DND-41 (cell line): ENCODE measurements around the gene NOS1AP.

Experiments used
- ATAC-seq: fragments of 200-7000 bp; cut with Tn5 transposase; 3 replicates; pipeline ENCODE4 v1.9.1; 2021; ENCODE audit warnings: low read depth; ENCODE audit not compliant: insufficient read depth
- DNase-seq: peaks from one replicate; pipeline ENCODE4 v3.0.0-alpha.2; 2020
- H2AFZ ChIP-seq: 2 replicates; pipeline ENCODE4 v1.6.0; 2012; ENCODE audit warnings: low read depth, low read length
- H3K27ac ChIP-seq: 2 replicates; pipeline ENCODE4 v1.5.1; 2012; ENCODE audit warnings: low read length, inconsistent platforms
- H3K27me3 ChIP-seq: fragments of 200-600 bp; sonication (generic); 2 replicates; pipeline ENCODE4 v1.6.0; 2012; ENCODE audit warnings: low read length, mild to moderate bottlenecking, inconsistent platforms; ENCODE audit not compliant: insufficient read depth, poor library complexity
- H3K36me3 ChIP-seq: 2 replicates; pipeline ENCODE4 v1.5.1; 2012; ENCODE audit warnings: low read length, inconsistent platforms; ENCODE audit not compliant: insufficient read depth
- H3K4me1 ChIP-seq: 2 replicates; pipeline ENCODE4 v1.5.1; 2012; ENCODE audit warnings: mild to moderate bottlenecking, low read length; ENCODE audit not compliant: insufficient read depth
- H3K4me2 ChIP-seq: 2 replicates; pipeline ENCODE4 v1.6.0; 2012; ENCODE audit warnings: mild to moderate bottlenecking, moderate library complexity, low read length, inconsistent platforms; ENCODE audit not compliant: insufficient read depth
- H3K4me3 ChIP-seq, 2 experiments: fragments of 200-600 bp in 1 of 2; shearing (Covaris generic) in 1 of 2; 2 replicates each; pipeline ENCODE4 v1.5.1; 2012 to 2016; ENCODE audit warnings: inconsistent platforms in 2 of 2, low read length in 2 of 2, mild to moderate bottlenecking in 2 of 2, low read depth in 1 of 2, moderate library complexity in 1 of 2
- H3K79me2 ChIP-seq: 2 replicates; pipeline ENCODE4 v1.6.0; 2012; ENCODE audit warnings: low read length, inconsistent platforms; ENCODE audit not compliant: insufficient read depth
- H3K9ac ChIP-seq: 2 replicates; pipeline ENCODE4 v1.6.0; 2012; ENCODE audit warnings: low read depth, mild to moderate bottlenecking, inconsistent platforms, low read length, moderate library complexity
- H3K9me3 ChIP-seq: 2 replicates; pipeline ENCODE4 v1.5.1; 2012; ENCODE audit warnings: low read length, moderate library complexity, mild to moderate bottlenecking, inconsistent platforms; ENCODE audit not compliant: insufficient read depth, severe bottlenecking
- H4K20me1 ChIP-seq: 2 replicates; pipeline ENCODE4 v1.6.0; 2012; ENCODE audit warnings: low read length; ENCODE audit not compliant: insufficient read depth
- EZH2 ChIP-seq: IDR thresholded peaks from 3 replicates; pipeline ENCODE4 v1.6.1; 2012; ENCODE audit warnings: borderline replicate concordance, low read depth, mild to moderate bottlenecking, moderate library complexity, low read length, inconsistent platforms; ENCODE audit not compliant: severe bottlenecking
- TF ChIP-seq, protein P1 (sequence below): IDR thresholded peaks from 2 replicates; pipeline ENCODE4 v1.5.1; 2012; ENCODE audit warnings: borderline replicate concordance, low read length, moderate library complexity, mild to moderate bottlenecking; ENCODE audit not compliant: poor library complexity, severe bottlenecking; ENCODE audit errors: extremely low read depth

The NOS1AP gene

DNA sequence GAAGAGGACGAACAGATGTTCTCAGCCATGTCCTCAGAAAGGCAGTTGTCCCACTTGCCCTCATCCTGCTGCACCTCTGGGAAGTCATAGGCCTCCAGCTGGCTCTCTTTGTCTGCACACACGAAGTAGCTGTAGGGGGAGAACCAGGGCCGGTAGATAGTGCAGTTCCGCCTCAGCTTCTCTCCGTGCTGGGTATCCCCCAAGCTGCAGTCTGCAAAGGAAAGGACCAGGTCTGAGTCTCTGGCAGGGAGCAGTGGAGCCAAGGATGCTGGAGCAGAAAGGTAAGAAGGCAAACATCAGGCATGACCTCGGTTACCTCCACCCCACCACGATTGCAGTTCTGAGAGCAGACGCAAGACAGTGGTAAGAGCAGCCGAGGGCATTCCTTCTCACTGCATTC lies 304.9 kb downstream of the NOS1AP start:
- Histone ChIP-seq H3K36me3 (no peaks in the 10 kb centered on the region), H3K27ac (no peak overlapping the region), H3K79me2 (no peaks in the 10 kb centered on the region), H3K27me3 (peaks cover 12% of the 10 kb centered on the region), H4K20me1 (no peaks in the 10 kb centered on the region), H3K4me1 (no peaks in the 10 kb centered on the region), H2AFZ (no peak overlapping the region), H3K9ac (no peak overlapping the region), H3K4me3 (no peak overlapping the region), H3K9me3 (no peaks in the 10 kb centered on the region), H3K4me2 (no peak overlapping the region)
- TF ChIP-seq, protein P1, sequence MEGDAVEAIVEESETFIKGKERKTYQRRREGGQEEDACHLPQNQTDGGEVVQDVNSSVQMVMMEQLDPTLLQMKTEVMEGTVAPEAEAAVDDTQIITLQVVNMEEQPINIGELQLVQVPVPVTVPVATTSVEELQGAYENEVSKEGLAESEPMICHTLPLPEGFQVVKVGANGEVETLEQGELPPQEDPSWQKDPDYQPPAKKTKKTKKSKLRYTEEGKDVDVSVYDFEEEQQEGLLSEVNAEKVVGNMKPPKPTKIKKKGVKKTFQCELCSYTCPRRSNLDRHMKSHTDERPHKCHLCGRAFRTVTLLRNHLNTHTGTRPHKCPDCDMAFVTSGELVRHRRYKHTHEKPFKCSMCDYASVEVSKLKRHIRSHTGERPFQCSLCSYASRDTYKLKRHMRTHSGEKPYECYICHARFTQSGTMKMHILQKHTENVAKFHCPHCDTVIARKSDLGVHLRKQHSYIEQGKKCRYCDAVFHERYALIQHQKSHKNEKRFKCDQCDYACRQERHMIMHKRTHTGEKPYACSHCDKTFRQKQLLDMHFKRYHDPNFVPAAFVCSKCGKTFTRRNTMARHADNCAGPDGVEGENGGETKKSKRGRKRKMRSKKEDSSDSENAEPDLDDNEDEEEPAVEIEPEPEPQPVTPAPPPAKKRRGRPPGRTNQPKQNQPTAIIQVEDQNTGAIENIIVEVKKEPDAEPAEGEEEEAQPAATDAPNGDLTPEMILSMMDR = no peak
- TF ChIP-seq EZH2 = no peak
- ATAC-seq (no peak), DNase-seq (no peak)

DNA sequence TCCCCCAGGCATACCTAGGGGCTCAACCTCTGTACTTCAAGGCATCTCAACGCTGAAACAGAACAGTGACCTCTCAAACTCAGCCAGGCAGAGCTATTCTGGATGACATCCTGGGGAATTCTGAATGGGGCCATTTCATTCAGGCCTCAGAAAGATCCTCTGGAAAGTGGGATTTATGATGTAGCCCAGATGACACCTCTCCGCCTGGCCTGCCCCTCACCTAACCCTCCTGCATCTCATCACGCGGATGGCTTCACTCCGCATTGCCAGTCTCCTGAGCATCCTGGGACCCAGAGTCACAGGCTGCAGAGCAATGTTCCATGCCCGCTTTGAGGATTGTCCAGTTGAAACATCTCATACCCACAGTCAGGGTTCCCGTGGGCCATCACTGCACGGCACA lies 306.0 kb downstream of the NOS1AP start:
- DNase-seq (no peak), ATAC-seq (no peak)
- Histone ChIP-seq H3K79me2 (no peaks in the 10 kb centered on the region), H3K36me3 (no peaks in the 10 kb centered on the region), H3K27me3 (peaks cover 12% of the 10 kb centered on the region), H3K4me3 (no peak overlapping the region), H4K20me1 (no peaks in the 10 kb centered on the region), H3K4me2 (no peak overlapping the region), H3K27ac (no peak overlapping the region), H3K9me3 (no peaks in the 10 kb centered on the region), H2AFZ (no peak overlapping the region), H3K9ac (no peak overlapping the region), H3K4me1 (no peaks in the 10 kb centered on the region)
- no peak for TF ChIP-seq EZH2
- TF ChIP-seq, protein P1 = no peak

DNA sequence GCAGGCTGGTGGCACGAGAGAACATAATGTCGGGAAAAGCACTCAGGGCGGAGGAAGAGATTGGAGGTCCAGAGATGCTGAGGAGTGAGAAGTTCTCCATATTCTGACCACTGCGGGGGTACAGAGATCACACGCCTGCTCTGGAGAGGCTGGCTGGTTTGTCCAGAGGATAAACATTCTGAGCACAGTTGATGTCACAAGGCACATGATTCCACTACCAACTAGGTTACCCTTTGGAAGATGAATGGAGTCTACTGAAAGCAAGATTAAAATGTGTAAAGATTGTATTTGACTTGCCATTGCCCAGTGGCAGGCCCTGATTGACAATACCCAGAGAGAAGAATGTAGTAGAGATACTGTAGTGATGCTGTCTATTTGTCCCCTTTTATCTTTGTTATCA lies 307.2 kb downstream of the NOS1AP start, which contains the start of gene SPATA46:
Gene SPATA46 (minus strand): TSS at position 164 of the 400 bp plus-strand sequence. CDS start 64 bp downstream, at position 100.
- Histone ChIP-seq H3K4me1 (no peaks in the 10 kb centered on the region), H3K27ac (no peak within 1 kb of the TSS), H3K36me3 (no peaks in the 10 kb centered on the region), H2AFZ (no peak within 1 kb of the TSS), H3K79me2 (no peaks in the 10 kb centered on the region), H3K4me3 (no peak within 1 kb of the TSS), H3K4me2 (no peak within 1 kb of the TSS), H3K27me3 (peaks cover 12% of the 10 kb centered on the region), H3K9ac (no peak within 1 kb of the TSS), H4K20me1 (no peaks in the 10 kb centered on the region), H3K9me3 (no peaks in the 10 kb centered on the region)
- DNase-seq = no peak
- TF ChIP-seq, protein P1 = no peak
- no peak for TF ChIP-seq EZH2
- ATAC-seq = no peak

DNA sequence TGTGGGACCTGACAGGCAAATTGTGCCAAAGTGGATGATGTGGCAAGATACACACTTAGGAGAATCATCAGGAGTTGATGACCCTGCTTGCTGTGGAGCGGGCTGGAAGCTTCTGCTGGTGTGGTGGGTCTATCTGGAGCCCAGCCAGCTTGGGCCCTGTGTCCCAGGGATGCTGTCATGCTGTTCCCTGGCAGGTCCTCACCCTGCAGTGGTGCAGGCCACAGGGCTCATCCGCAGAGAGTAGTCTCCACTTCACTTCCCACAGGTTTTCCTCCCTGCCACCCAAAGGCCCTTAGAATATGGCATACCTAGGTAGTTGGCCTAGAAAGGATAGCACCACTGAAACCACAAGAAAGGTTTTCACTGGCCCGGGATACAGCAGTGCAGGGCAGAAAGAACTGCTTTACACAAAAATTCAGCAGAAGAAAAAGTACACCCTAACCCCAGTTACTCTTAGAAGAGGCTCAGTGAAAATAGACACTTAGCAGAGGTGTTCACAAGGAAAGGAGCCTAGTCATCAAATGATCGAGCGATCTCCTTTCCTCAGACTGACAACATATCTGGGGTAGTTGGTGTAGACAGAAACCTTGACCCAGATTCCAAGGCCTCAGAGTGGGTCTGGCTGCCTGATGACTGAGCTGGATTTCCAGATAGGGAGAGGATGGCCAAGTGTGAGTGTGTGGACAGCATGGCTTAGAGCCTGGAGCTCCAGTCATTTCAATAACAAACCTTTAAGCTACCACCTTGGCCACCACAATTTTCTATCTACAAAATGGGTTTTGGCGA lies 310.8 kb downstream of the NOS1AP start:
- Histone ChIP-seq H3K9me3 (no peaks in the 10 kb centered on the region), H3K27me3 (peaks cover 12% of the 10 kb centered on the region), H3K27ac (no peak overlapping the region), H3K4me3 (no peak overlapping the region), H3K36me3 (no peaks in the 10 kb centered on the region), H3K4me1 (no peaks in the 10 kb centered on the region), H3K9ac (no peak overlapping the region), H2AFZ (no peak overlapping the region), H3K79me2 (no peaks in the 10 kb centered on the region), H4K20me1 (no peaks in the 10 kb centered on the region), H3K4me2 (no peak overlapping the region)
- TF ChIP-seq, protein P1 = no peak
- no peak for TF ChIP-seq EZH2
- DNase-seq (no peak), ATAC-seq (no peak)
